ENCODE measurements around the gene HAPLN3.
A peak's percentile ranks its signal among the peaks of the same experiment; 100 is the strongest.
"Not testable (repeated sequence)": the region's sequence is repeated elsewhere in the genome, so short reads cannot be mapped to it uniquely, and the experiment has no call there.

HAPLN3 gene

DNA sequence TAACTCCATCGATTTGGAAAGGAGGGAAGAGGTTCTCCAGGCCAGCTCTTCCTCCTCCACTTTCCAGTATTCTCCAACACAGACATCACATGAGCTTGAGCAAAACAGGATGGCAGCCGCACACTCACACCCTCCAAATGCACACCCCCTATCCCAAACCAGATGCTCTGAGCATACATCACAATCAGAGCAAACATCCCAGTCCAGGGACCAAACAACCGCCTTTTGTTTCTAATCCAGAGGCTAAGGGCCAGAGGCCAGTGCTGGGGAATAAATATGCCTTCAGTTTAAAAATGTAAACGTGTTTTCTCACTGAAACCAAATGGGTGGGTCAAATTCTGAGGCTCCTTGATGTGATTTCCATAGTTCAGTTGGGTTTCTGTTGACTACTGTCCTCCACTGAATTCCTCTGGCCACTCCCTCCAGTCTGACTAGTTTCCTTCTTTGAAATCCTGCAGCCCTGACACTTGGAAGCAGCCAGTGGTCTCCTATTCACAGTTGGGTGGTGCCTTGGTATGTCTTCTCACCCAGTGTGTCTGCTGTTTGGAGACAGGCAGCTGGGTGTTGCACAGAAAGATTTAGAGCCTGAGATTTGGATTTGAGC lies 37.0 kb upstream of the HAPLN3 start:
- DNase-seq (ENCODE audit: low read depth), result no peak
- TF ChIP-seq, protein P1, sequence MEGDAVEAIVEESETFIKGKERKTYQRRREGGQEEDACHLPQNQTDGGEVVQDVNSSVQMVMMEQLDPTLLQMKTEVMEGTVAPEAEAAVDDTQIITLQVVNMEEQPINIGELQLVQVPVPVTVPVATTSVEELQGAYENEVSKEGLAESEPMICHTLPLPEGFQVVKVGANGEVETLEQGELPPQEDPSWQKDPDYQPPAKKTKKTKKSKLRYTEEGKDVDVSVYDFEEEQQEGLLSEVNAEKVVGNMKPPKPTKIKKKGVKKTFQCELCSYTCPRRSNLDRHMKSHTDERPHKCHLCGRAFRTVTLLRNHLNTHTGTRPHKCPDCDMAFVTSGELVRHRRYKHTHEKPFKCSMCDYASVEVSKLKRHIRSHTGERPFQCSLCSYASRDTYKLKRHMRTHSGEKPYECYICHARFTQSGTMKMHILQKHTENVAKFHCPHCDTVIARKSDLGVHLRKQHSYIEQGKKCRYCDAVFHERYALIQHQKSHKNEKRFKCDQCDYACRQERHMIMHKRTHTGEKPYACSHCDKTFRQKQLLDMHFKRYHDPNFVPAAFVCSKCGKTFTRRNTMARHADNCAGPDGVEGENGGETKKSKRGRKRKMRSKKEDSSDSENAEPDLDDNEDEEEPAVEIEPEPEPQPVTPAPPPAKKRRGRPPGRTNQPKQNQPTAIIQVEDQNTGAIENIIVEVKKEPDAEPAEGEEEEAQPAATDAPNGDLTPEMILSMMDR (IDR thresholded peaks at IDR 0.05; ENCODE audit: low read length, missing control alignments), result no peak
- H3K4me3 ChIP-seq (replicated peaks; ENCODE audit: low read depth, low read length), result no peak overlapping the region

DNA sequence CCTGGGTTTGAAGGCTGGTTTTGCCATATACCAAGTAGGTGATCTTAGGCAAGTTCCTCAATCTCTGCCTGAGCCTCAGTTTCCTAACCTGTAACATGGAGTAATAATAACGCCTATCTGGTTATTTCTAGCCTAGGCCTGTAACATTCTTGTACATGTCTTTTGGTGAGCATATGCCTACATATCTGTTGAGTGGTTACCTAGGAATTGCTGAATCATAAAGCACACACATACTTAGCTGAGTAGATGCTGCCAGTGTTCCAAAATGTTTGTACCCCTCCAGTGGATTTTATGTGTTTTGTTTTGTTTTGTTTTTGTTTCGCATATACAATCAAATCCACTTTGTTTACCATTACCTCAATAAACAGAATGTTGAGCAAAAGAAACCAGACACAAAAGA lies 35.2 kb upstream of the HAPLN3 start:
- TF ChIP-seq, protein P1 (IDR thresholded peaks at IDR 0.05; ENCODE audit: low read length, missing control alignments), result no peak
- no peak for DNase-seq (ENCODE audit: low read depth)
- H3K4me3 ChIP-seq (replicated peaks; ENCODE audit: low read depth, low read length), result no peak overlapping the region

DNA sequence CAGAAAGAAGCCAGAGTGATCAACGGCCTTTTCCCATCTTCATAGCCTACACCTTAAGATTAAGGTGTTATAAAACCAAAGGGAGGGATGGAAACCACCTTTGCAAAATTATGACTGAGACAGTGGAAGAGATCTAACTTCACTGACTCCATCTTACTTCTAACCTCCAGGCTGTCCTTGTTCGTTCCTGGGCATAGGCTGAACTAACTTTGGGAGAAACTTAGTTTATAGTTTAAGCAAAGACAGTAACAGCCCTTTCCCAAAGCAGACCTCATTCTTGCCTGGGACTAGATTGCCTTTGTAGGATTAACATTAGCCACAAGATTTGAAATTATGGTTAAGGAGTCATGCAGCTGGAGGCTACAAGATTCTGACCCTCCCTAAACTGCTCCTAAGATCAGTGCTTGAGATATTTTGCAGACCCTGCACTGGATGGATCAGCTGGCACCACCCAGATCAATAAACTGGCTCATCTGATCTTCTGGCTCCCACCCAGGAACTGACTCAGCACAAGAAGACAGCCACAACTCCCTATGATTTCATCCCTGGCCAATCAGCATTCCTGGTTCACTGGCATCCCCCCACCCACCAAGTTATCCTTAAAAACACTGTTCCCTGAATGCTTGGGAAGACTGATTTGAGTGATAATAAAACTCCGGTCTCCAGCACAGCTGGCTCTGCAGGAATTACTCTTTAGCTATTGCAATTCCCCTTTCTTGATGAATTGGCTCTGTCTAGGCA lies 34.2 kb upstream of the HAPLN3 start:
- H3K4me3 ChIP-seq (replicated peaks; ENCODE audit: low read depth, low read length); DNase-seq (ENCODE audit: low read depth): not testable (repeated sequence)

DNA sequence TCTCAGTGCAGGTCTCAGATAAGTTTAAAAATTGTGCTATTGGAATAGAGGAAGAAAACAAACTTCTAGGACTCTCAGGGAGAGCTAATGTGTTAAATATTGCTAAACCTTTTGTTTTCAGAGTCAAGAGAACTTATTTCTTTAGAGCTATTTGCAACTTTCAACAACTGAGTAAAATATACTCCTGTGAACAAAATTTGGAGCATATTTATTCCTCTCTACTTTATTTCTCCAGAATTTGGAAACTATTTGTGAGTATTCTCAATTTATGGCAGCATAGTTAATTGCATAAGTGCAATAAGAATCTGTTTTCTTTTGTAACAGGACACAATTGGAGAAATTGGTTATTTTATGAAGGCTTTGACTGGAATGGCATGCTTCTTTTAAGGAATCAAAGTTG lies 32.8 kb upstream of the HAPLN3 start:
- not testable (repeated sequence) for DNase-seq (ENCODE audit: low read depth); H3K4me3 ChIP-seq (replicated peaks; ENCODE audit: low read depth, low read length)

DNA sequence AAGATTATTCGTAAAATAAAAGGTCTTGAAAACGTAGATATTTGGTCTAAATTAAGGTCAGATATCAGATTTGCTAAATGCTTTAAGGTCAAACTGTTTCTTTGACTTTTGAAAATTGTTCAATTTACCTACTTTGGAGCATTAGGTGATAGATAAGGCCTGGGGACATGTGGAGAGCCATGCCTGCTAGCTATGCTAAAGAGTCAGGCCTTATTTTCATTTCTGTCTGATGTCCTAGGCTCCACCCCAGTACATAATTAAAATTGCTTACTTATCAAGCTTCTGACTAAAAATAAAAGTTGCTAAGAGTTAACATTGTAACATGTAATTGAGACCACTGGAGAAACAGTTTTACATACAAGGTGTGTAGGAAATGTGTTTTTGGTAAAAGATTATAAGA lies 30.3 kb upstream of the HAPLN3 start:
- DNase-seq (ENCODE audit: low read depth), result not testable (repeated sequence)

DNA sequence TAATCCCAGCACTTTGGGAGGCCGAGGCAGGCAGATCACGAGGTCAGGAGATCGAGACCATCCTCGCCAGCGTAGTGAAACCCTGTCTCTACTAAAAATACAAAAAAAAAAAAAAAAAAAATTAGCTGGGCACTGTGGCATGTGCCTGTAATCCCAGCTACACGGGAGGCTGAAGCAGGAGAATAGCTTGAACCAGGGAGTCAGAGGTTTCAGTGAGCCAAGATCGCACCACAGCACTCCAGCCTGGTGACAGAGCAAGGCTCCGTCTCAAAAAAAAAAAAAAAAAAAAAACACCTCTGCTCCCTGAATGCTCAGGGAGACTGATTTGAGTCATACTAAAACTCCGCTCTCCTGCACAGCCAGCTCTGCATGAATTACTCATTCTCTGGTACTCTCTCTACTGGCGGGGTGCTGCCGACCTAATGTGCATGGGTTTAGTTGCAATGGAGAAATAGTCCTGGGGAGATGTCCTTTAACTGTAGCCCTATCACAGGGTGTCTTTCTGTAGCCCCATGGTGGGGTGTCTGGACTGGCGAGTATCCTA lies 25.6 kb upstream of the HAPLN3 start:
- DNase-seq (ENCODE audit: low read depth), result peak; percentile 53
- H3K4me3 ChIP-seq (replicated peaks; ENCODE audit: low read depth, low read length), result not testable (repeated sequence)

More for the DNA sequence above, 30.3 kb upstream of the HAPLN3 start:
- not testable (repeated sequence) for H3K4me3 ChIP-seq (replicated peaks; ENCODE audit: low read depth, low read length)

DNA sequence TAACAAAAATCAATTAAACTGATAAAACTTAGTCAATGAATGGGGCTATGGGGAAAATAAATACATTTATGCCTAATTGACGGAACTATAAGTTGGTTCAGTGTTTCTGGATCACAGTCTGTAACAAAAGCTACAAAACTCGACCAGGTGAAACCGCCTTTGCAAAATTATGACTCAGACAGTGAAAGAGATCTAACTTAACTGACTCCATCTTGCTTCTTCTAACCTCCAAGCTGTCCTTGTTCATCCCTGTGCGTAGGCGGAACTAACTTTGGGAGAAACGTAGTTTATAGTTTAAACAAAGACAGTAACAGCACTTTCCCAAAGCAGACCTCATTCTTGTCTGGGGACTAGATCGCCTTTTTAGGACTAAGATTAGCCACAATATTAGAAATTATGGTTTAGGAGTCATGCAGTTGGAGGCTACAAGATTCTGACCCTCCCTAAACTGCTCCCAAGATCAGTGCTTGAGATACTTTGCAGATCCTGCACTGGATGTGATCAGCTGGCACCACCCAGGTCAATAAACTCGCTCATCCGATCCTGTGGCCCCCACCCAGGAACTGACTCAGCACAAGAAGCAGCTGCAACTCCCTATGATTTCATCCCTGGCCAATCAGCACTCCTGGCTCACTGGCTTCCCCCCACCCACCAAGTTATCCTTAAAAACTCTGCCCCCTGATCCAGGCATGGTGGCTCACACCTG lies 25.0 kb upstream of the HAPLN3 start:
- no peak overlapping the region for H3K4me3 ChIP-seq (replicated peaks; ENCODE audit: low read depth, low read length)
- DNase-seq (ENCODE audit: low read depth), result peak; percentile 42
- TF ChIP-seq, protein P1 (IDR thresholded peaks at IDR 0.05; ENCODE audit: low read length, missing control alignments), result no peak

DNA sequence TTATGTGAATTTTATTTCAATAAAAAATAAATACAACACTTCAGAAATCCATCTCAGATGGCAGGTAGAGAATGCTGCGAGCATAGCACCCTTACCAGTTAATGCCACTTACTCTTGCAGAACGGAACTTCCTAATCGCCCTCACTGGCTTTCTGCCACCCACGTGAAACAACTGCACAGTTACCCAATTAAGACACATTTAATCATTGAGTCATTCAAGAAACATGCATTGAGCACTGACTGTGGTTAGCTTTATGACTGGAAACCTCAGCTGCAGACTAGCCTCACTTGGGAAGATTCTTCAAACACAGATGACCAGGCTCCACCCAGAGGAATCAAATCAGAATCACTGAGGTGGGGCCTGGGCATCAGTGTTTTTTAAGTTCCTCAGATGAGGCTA lies 23.4 kb upstream of the HAPLN3 start:
- TF ChIP-seq, protein P1 (IDR thresholded peaks at IDR 0.05; ENCODE audit: low read length, missing control alignments), result no peak
- DNase-seq (ENCODE audit: low read depth), result peak; percentile 97
- no peak overlapping the region for H3K4me3 ChIP-seq (replicated peaks; ENCODE audit: low read depth, low read length)

DNA sequence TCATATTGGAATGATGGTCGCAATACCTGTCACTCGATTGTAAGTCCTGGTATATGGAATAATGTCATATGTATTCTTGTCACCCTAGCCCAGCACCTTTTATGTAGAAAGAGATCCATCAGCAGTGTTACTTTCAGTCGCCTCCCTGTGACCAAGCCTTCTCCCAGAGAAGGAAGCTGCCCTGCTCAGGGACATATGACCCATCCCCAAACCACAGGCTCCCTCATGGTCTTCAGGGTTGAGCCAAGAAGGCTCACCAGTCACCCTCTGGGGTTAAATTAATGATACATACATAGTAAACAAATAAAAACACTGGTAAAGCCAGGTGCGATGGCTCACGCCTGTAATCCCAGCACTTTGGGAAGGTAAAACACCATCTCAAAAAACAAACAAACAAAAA lies 22.4 kb upstream of the HAPLN3 start:
- no peak for DNase-seq (ENCODE audit: low read depth)
- TF ChIP-seq, protein P1 (IDR thresholded peaks at IDR 0.05; ENCODE audit: low read length, missing control alignments), result no peak
- no peak overlapping the region for H3K4me3 ChIP-seq (replicated peaks; ENCODE audit: low read depth, low read length)

Data from fibroblast of pulmonary artery (primary cell).